Astrocyte (in vitro differentiated cells and primary cell): ENCODE data around the gene ZNF322. TPM values are rescaled to one million over a fixed set of nuclear protein-coding genes. Genes with fewer than 3 reads are reported as not detected.

Experiments
- DNase-seq: peaks from one replicate; pipeline ENCODE4 v3.0.0-alpha.2; 2010; ENCODE audit warnings: low read depth
- FAIRE-seq: peaks from 2 replicates; lab custom pipeline; 2011; peaks lifted over from hg19 to GRCh38; lab: Jason Lieb, UNC
- H2AFZ ChIP-seq: 2 replicates; pipeline ENCODE4 v1.6.0; 2012; ENCODE audit warnings: low read depth, low read length, inconsistent platforms
- H3K27ac ChIP-seq: 2 replicates; pipeline ENCODE4 v1.5.1; 2011; ENCODE audit warnings: low read depth, low read length, inconsistent platforms
- H3K27me3 ChIP-seq: 2 replicates; pipeline ENCODE4 v1.6.0; 2011; ENCODE audit warnings: low read length, inconsistent platforms; ENCODE audit not compliant: insufficient read depth
- H3K36me3 ChIP-seq: 2 replicates; pipeline ENCODE4 v1.5.1; 2011; ENCODE audit warnings: low read length, inconsistent platforms; ENCODE audit not compliant: insufficient read depth
- H3K4me1 ChIP-seq: 2 replicates; pipeline ENCODE4 v1.5.1; 2011; ENCODE audit warnings: low read length, inconsistent platforms; ENCODE audit not compliant: insufficient read depth
- H3K4me2 ChIP-seq: 2 replicates; pipeline ENCODE4 v1.6.0; 2012; ENCODE audit warnings: low read length, inconsistent platforms
- H3K4me3 ChIP-seq: 2 replicates; pipeline ENCODE4 v1.5.1; 2011; ENCODE audit warnings: low read depth, mild to moderate bottlenecking, low read length, inconsistent platforms; ENCODE audit not compliant: insufficient read depth
- H3K79me2 ChIP-seq: 2 replicates; pipeline ENCODE4 v1.6.0; 2012; ENCODE audit warnings: mild to moderate bottlenecking, low read length, inconsistent platforms; ENCODE audit not compliant: insufficient read depth
- H3K9ac ChIP-seq: 2 replicates; pipeline ENCODE4 v1.6.0; 2012; ENCODE audit warnings: mild to moderate bottlenecking, low read length, inconsistent platforms
- H3K9me3 ChIP-seq: 2 replicates; pipeline ENCODE4 v1.5.1; 2012; ENCODE audit warnings: low read depth, mild to moderate bottlenecking, low read length, inconsistent platforms; ENCODE audit not compliant: insufficient read depth
- H4K20me1 ChIP-seq: 2 replicates; pipeline ENCODE4 v1.6.0; 2012; ENCODE audit warnings: low read length, inconsistent platforms; ENCODE audit not compliant: insufficient read depth
- H3K27ac Mint-ChIP-seq: one replicate; pipeline ENCODE4 v1.8.0; 2021; ENCODE audit warnings: mild to moderate bottlenecking, mixed read lengths; ENCODE audit not compliant: unreplicated experiment
- H3K27me3 Mint-ChIP-seq: one replicate; pipeline ENCODE4 v1.8.0; 2021; ENCODE audit warnings: low read depth, mixed read lengths; ENCODE audit not compliant: unreplicated experiment
- H3K36me3 Mint-ChIP-seq: one replicate; pipeline ENCODE4 v1.8.0; 2021; ENCODE audit warnings: low read depth, mixed read lengths; ENCODE audit not compliant: unreplicated experiment
- H3K4me1 Mint-ChIP-seq: one replicate; pipeline ENCODE4 v1.8.0; 2021; ENCODE audit warnings: low read depth, mixed read lengths; ENCODE audit not compliant: unreplicated experiment
- H3K4me3 Mint-ChIP-seq: one replicate; pipeline ENCODE4 v1.8.0; 2021; ENCODE audit warnings: mild to moderate bottlenecking, moderate library complexity, mixed read lengths; ENCODE audit not compliant: unreplicated experiment
- H3K9me3 Mint-ChIP-seq: one replicate; pipeline ENCODE4 v1.8.0; 2021; ENCODE audit warnings: mild to moderate bottlenecking, mixed read lengths; ENCODE audit not compliant: unreplicated experiment
- EZH2 ChIP-seq: IDR thresholded peaks from 2 replicates; pipeline ENCODE4 v1.6.1; 2012; ENCODE audit warnings: mild to moderate bottlenecking, low read length, inconsistent platforms; ENCODE audit not compliant: insufficient read depth
- total RNA-seq: library from RNA; stranded (reverse); gene quantifications from 2 replicates; pipeline ENCODE4 v1.2.1, GENCODE V29; 2021
- TF ChIP-seq, protein P1 (sequence below): IDR thresholded peaks from 2 replicates; pipeline ENCODE4 v1.5.1; 2011; ENCODE audit warnings: low read depth, mild to moderate bottlenecking, inconsistent platforms, low read length, moderate library complexity; ENCODE audit not compliant: insufficient read depth

Gene ZNF322
- total RNA-seq, 1 donor from 2014 or later = 27.3 TPM

DNA sequence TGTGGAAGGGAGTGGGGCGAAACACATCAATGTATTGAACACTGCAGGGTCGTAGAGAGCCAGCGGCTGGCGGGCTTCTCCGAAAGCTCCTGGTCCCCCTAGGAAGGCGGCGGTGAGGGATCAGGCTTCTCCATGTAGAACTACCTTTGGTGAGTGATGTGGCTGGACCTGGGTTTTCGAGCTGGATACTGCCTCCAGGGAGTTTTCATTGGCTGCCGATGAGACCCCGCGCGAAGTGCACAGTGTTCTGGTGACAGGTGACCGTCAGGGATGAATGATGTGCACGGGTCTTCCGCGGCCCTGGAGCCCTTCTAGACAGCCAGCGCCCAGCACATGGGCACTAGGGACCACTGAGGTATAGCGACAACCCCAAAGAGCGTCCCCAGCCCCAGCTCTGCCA lies 46.3 kb downstream of the ZNF322 start:
- Histone ChIP-seq H3K27me3 (peaks cover 40% of the 10 kb centered on the region), H4K20me1 (no peaks in the 10 kb centered on the region), H3K36me3 (no peaks in the 10 kb centered on the region), H3K4me3 (no peak overlapping the region), H3K27ac (no peak overlapping the region), H3K4me2 (no peak overlapping the region), H3K9ac (no peak overlapping the region), H3K4me1 (peaks cover 10% of the 10 kb centered on the region), H2AFZ (peak overlapping the region; percentile 85), H3K9me3 (peaks cover 4% of the 10 kb centered on the region), H3K79me2 (no peaks in the 10 kb centered on the region)
- no peaks in the 10 kb centered on the region for H3K36me3 Mint-ChIP-seq
- no peak overlapping the region for H3K27ac Mint-ChIP-seq
- no peak for TF ChIP-seq EZH2
- TF ChIP-seq, protein P1, sequence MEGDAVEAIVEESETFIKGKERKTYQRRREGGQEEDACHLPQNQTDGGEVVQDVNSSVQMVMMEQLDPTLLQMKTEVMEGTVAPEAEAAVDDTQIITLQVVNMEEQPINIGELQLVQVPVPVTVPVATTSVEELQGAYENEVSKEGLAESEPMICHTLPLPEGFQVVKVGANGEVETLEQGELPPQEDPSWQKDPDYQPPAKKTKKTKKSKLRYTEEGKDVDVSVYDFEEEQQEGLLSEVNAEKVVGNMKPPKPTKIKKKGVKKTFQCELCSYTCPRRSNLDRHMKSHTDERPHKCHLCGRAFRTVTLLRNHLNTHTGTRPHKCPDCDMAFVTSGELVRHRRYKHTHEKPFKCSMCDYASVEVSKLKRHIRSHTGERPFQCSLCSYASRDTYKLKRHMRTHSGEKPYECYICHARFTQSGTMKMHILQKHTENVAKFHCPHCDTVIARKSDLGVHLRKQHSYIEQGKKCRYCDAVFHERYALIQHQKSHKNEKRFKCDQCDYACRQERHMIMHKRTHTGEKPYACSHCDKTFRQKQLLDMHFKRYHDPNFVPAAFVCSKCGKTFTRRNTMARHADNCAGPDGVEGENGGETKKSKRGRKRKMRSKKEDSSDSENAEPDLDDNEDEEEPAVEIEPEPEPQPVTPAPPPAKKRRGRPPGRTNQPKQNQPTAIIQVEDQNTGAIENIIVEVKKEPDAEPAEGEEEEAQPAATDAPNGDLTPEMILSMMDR = no peak
- H3K4me3 Mint-ChIP-seq = no peak overlapping the region
- no peaks in the 10 kb centered on the region for H3K4me1 Mint-ChIP-seq
- peaks cover 22% of the 10 kb centered on the region for H3K9me3 Mint-ChIP-seq
- FAIRE-seq = no peak
- peaks cover 54% of the 10 kb centered on the region for H3K27me3 Mint-ChIP-seq
- DNase-seq = no peak

DNA sequence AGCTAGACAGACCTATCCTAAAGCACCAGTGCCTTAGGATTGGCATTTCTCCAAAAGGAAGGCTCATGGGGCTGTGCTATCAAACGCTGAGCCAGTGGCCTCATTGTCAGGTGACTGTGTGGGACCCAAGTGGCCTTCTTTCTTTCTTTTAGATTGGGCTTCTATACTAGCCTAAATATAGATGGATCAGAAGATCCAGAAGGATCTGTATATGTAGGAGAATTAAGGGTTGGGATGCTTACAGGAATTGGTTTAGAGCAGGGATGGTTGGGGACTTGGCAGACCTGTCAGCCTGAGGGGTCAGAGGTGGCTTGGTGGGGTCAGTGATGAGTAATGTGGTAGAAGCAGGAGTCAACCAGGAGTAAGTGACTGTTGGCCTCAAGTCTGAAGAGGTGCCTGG lies 47.9 kb downstream of the ZNF322 start:
- H3K27ac ChIP-seq = no peak overlapping the region
- H3K4me1 Mint-ChIP-seq = no peaks in the 10 kb centered on the region
- H3K4me3 Mint-ChIP-seq = no peak overlapping the region

DNA sequence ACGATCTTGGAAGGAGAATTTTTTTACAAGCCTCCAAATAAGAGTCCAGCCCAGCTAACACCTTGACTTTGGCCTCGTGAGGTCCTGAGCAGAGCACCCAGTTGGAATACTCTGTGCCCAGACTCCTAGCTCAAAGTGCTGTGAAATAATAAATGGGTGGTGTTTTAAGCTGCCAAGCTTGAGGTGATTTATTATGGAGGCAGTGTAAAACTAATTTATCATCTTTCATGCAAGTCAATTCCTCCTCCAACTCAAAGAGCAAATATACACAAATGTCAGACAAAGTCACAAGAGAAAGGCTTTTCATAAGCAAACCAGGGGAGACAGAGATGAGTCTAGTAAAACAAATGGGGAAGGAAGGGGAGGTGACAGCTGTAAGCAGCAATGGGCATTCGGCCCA lies 50.1 kb downstream of the ZNF322 start:
- Mint-ChIP-seq H3K27ac (no peak overlapping the region), H3K36me3 (no peaks in the 10 kb centered on the region), H3K4me3 (no peak overlapping the region), H3K27me3 (peaks cover 47% of the 10 kb centered on the region), H3K4me1 (peaks cover 2% of the 10 kb centered on the region), H3K9me3 (peaks cover 14% of the 10 kb centered on the region)
- H3K79me2 ChIP-seq = no peaks in the 10 kb centered on the region
- H3K4me3 ChIP-seq = no peak overlapping the region
- H3K4me2 ChIP-seq = no peak overlapping the region
- H3K4me1 ChIP-seq = peaks cover 8% of the 10 kb centered on the region
- no peaks in the 10 kb centered on the region for H3K9me3 ChIP-seq
- no peak overlapping the region for H2AFZ ChIP-seq
- no peak for TF ChIP-seq EZH2
- TF ChIP-seq, protein P1 = no peak
- H3K36me3 ChIP-seq = no peaks in the 10 kb centered on the region
- H3K27me3 ChIP-seq = peaks cover 32% of the 10 kb centered on the region
- no peaks in the 10 kb centered on the region for H4K20me1 ChIP-seq
- H3K9ac ChIP-seq = no peak overlapping the region
- H3K27ac ChIP-seq = no peak overlapping the region
- no peak for FAIRE-seq
- no peak for DNase-seq

More for the DNA sequence above, 47.9 kb downstream of the ZNF322 start:
- Histone ChIP-seq H3K4me2 (no peak overlapping the region), H3K27me3 (peaks cover 40% of the 10 kb centered on the region), H3K4me3 (no peak overlapping the region), H3K36me3 (no peaks in the 10 kb centered on the region), H2AFZ (no peak overlapping the region), H3K9ac (no peak overlapping the region), H3K9me3 (peaks cover 4% of the 10 kb centered on the region), H3K79me2 (no peaks in the 10 kb centered on the region), H3K4me1 (peaks cover 10% of the 10 kb centered on the region), H4K20me1 (no peaks in the 10 kb centered on the region)
- H3K27ac Mint-ChIP-seq = no peak overlapping the region
- TF ChIP-seq, protein P1 = no peak
- no peak for TF ChIP-seq EZH2
- H3K9me3 Mint-ChIP-seq = peaks cover 21% of the 10 kb centered on the region
- no peak for FAIRE-seq
- peaks cover 54% of the 10 kb centered on the region for H3K27me3 Mint-ChIP-seq
- no peaks in the 10 kb centered on the region for H3K36me3 Mint-ChIP-seq
- DNase-seq = no peak
